Activated CD4-positive, alpha-beta T cell treated with anti-CD3 and anti-CD28 coated beads, Interleukin-2, amount 50 U/mL, for 48 hours (primary cell): ENCODE measurements around the gene IL15RA.
"Not testable (repeated sequence)": the region's sequence is repeated elsewhere in the genome, so short reads cannot be mapped to it uniquely, and the experiment has no call there.

Source experiments
- DNase-seq, 2 experiments: peaks; one replicate each; pipeline ENCODE4 v3.0.0-alpha.2; 2020

The IL15RA gene

GRCh38 chr10:5968681-5969453 is 8.5 kb downstream of the IL15RA start:
- no peak for DNase-seq

GRCh38 chr10:5968037-5968680 is 9.2 kb downstream of the IL15RA start:
- DNase-seq = no peak

- no peak for DNase-seq
Observed at GRCh38 chr10:5965266-5965665, 12.1 kb downstream of the IL15RA start.

GRCh38 chr10:5964736-5965135 is 12.6 kb downstream of the IL15RA start:
- no peak for DNase-seq

- no peak for DNase-seq
Observed at GRCh38 chr10:5963591-5963990, 13.8 kb downstream of the IL15RA start.

GRCh38 chr10:5963071-5963470 is 14.3 kb downstream of the IL15RA start:
- DNase-seq = no peak

- not testable (repeated sequence) for DNase-seq
Observed at GRCh38 chr10:5962358-5962940, 14.9 kb downstream of the IL15RA start.

- no peak for DNase-seq
Observed at GRCh38 chr10:5961405-5962100, 15.8 kb downstream of the IL15RA start.

GRCh38 chr10:5960973-5961275 is 16.4 kb downstream of the IL15RA start:
- not testable (repeated sequence) for DNase-seq

GRCh38 chr10:5960070-5960972 is 17.0 kb downstream of the IL15RA start:
- DNase-seq = no peak

GRCh38 chr10:5959581-5960069 is 17.7 kb downstream of the IL15RA start:
- no peak for DNase-seq

- DNase-seq = no peak
Observed at GRCh38 chr10:5959142-5959541, 18.2 kb downstream of the IL15RA start.

GRCh38 chr10:5958675-5959074 is 18.7 kb downstream of the IL15RA start:
- no peak for DNase-seq

- no peak for DNase-seq
Observed at GRCh38 chr10:5958077-5958476, 19.3 kb downstream of the IL15RA start.

- DNase-seq = no peak
Observed at GRCh38 chr10:5956146-5956936, 21.0 kb downstream of the IL15RA start.

- DNase-seq = no peak
Observed at GRCh38 chr10:5953676-5954075, 23.7 kb downstream of the IL15RA start.

- DNase-seq = no peak
Observed at GRCh38 chr10:5952731-5953385, 24.5 kb downstream of the IL15RA start.

GRCh38 chr10:5951721-5952407 is 25.5 kb downstream of the IL15RA start:
- DNase-seq = no peak

GRCh38 chr10:5951167-5951711 is 26.1 kb downstream of the IL15RA start:
- no peak for DNase-seq
